Astrocyte of the hippocampus (primary cell): ENCODE results near the gene EXD3.
"Not testable (repeated sequence)": the region's sequence is repeated elsewhere in the genome, so short reads cannot be mapped to it uniquely, and the experiment has no call there.

Experiments
- DNase-seq: peaks from one replicate; pipeline ENCODE4 v3.0.0; 2011; ENCODE audit warnings: low read depth, low spot score

EXD3 gene

DNA sequence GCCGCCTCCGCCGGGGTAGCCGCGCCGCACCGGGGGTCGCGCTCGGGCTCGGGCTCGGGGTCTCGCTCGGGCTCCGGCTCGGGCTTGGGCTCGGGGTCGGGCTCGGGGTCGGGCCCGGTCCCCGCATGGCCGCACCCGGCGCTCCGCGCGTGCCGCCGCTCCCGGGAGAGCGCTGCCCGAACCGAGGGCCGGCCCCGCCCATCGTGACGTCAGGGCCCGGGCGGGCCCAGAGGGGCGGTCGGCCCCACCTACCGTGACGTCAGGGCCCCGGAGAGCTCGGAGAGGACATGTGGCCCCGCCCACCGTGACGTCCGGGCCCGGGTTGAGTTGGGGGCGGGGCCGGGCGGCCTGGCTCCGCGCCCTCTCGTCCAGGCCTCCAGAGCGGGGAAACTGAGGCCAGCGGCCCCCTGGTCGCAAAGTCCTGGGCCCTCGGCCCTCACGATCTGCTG lies 36.2 kb upstream of the EXD3 start, which contains the start of gene NSMF:
Gene NSMF (minus strand): TSS at position 183 of the 449 bp plus-strand sequence. CDS start 232 bp downstream, outside the sequence.
- DNase-seq = peak; percentile 98

DNA sequence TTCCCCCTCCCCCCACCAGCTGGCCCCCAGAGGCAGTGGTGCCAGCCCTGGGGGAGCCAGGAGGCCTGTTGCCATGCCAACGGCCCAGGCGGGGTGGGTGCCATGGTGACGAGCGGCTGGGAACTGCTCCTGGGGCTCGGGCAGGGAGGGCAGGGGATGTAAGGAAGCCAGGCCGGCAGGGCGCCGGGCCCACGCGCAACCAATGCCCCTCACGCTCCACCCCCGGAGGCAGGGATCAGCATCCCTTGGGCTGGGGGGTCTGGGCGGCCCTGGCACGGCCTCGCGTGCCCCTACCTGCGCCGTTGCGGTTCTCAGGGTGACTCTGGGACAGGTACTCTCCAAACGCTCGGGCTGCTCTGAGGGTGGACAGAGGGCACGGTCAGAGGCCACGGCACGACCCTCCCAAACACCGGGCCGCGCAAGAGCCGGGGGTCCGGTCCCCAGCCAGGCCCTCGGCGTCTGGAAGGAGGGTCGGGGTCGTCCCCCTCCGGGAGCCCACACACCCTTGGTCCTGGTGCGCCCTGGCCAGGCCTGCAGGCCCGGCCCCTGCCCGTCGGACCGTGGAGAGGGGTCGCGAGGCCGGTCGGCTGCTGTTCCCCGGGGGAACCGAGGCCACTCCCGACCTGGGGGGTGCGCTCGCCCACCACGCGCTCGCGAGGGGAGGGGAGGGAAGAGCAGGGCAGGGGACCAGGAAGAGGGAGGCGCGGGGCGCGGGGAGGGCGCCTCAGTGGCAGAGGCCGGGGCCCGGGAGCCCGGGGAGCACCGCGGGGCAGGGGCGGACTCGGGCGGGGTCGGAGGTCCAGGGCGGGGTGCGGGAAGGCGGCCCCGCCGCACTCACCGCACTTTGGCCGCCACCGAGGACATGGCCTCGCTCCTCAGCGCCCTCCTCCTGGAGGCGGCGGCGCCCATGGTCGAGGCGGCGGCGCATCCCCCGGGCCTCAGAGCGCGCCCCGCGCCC lies 35.5 kb upstream of the EXD3 start:
- peak; percentile 77 for DNase-seq

DNA sequence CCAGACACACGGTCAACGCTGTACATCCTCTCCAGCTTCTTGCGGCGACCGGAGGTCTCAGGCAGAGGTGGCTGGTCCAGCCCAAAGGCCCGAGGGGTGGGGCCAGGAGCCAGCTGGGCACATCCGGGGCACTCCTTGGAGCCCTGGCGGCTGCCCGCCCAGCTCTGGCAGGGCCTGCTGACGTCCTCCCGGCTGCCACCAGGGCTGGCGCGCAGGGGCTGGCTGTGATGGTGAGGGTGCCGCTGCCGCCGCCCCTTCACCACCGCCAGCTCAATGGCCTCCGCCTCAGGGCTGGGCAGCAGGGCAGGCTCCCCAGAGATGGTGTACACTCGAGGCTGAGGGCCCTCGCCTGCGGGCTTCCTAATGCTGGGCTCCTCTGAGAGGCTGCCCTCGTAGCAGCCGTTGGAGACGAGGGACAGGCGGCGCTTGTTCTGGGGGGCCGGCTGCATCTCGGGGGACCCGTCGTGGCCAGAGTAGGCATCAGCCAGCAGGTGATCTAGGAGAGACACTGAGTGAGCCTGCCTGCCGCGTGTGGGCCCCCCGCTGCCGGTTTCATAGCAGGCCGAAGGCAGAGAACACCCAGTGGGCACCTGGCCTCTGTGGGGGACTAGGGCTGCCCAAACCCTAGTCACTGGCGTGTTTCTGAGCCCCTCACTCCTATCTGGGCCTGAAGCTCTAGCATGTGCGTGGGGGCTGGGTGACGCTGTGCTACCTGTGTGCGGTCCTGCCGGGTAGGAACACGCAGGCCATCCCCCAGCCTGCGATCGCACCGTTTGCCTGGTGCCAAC lies 34.6 kb upstream of the EXD3 start:
- no peak for DNase-seq

DNA sequence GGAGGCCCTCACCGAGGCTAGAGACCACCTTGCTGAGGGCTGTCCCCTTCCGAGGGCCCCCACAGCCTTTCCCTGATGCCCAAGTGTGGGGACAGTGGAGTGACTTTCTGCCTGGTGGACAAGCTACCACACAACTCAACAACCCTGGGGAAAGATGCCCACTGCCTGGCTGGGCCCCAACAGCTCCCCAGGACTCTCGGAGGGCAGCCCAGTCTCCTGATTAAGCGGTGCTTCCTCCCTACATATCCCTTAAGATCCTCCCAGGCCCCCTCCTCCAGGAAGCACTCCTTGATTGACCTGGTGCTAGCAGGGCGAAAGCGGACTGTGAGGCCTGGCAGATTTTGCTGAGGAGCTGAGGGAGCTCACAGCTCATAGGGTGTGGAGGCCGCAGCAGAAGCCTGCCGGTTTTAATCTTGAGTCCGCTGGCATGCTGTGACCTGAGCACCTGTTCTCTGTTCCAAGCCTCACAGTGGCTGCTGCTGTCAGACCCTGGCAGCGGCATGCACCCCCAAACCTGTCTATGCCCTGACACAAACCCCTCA lies 34.0 kb upstream of the EXD3 start:
- no peak for DNase-seq

DNA sequence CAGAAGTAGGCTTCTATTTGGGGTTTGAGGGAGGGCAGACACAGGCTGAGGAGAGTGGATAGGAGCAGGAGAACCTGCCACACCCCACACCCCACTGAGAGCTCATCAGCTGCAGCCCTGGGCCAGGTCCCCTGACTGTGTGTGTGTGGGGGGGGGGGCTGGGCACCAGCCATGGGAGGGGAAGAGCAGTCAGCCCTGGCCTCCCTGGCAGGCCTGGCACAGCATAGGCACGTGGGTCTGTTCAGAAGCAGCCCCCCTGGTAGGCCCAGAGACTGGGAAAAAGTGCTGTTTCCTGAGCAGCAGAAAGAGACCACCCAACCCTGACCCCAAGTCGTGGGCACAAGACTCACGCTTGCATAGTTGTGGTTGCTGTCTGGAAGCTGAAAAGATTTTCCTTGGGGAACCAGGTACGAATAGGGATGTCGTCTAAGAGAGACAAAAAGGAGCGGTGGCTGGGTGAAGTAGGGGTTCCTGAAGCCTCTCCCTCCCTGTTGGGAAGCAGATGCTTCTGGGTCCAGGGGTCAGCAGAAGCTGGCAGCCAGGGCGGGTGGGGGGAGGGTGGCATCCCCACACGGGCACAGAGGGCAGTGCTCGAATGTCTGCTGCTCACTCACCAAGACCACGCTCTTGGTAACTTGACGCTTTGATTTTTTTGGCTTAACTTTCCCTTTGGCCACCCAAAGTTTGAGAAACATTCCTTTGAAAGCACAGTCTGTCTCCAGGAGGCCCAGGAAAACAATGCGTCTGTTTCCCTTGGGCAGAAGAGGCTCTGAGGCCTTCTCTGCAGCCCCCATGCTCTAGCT lies 33.3 kb upstream of the EXD3 start:
- DNase-seq = peak; percentile 90

DNA sequence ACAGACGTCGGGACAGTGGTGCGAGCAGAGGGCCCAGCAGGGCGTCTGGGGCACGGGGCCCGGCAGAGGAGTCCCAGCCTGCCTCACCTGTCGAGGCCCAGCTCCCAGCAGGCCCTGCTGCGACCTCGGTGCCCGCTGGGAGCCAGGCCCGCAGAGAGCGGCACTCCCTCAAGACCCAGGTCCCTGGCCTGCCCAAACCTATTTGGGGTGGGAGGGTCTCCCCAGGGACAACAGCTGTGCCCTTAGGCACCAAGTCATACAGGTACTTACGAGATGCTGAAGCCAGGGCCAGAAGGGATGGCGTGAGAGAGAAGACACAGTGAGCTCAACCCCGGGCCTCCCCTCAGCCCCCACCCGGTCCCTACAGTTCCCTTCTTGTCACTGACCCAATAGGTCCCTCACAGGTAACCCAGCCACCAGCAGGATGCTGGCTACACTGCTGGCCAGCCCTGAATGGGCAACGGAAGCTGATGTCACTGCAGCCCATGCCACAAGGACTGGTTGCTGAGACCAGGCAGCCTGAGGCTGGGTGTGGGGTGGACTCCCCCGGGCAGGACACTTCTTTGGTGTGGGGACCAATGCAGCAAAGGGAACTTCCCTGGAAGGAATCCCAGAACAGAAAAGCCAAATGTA lies 32.5 kb upstream of the EXD3 start:
- DNase-seq = peak; percentile 41

DNA sequence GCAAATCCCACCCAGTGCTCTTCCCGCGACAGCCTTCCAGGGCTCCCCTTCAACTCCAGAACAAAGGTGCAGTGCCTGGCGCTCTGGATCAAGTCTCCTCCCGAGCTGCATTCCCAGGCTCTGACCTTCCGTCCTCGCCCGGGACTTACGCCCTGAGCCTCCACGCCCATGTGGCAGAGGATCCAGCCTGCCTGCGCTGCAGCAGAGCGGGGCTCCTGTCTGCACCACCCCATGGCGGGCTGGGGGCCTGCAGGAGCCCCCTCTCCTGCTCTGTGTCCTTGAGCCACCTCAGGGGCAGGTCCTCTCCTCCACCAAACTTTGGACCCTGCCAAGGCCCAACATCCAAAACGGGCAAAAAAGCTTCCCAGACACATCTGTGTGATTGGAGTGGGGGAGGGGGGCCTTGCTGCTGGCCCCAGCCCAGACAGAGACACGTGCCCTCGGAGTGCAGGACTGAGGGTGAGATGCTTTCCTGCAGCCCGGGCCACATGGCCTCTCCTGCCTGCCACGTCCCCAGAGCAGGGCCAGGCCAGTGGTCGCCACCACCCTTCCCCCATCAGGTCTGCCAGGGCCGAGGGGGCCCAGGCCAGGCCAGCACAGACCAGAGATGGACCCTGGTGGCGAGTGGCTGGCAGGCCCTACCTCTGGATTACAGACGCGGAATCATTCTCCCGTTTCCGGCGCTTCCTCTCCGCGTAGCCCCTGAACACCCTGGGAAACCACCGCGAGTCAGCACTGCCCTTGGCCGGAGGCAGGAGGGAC lies 31.8 kb upstream of the EXD3 start:
- peak; percentile 47 for DNase-seq

DNA sequence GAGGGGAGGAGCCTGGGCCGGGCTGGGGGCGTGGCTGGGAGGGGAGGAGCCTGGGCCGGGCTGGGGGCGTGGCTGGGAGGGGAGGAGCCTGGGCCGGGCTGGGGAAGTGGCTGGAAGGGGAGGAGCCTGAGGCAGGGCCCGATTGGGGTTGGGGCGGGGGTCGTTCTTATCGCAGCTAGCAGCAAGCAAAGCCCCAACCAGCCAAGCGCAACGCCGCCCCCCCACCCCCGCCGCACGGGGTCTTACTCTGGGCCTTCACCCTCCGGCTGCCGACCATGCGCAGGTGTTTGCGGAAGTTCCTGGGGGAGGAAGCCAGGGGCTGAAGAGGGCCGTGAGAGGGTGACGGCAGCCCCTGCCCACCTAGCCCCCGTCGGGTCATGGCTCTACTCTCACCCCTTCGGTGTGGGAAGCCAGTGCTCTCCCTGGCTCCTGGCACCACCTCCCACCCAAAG lies 31.2 kb upstream of the EXD3 start:
- DNase-seq = peak; percentile 41

DNA sequence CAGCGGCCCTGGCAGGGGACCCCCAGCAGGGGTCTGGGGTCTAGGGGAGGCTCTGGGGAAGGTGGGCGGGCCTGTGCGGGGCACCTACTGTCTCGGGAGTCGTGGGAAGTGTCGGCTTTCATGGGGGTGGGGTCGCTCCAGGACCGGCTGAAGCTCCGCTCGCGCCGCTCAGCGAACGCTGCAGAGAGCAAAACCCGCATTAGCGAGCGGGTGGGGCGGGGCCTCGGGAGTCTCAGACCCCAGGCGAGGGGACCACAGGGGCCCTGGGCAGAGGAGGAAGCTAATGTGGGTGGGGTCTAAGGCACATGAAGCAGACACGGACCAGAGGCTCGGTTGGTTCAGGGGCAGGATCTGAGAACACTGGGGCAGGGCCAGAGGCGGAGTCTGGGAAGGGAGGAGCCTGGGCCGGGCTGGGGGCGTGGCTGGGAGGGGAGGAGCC lies 30.7 kb upstream of the EXD3 start:
- peak; percentile 74 for DNase-seq

DNA sequence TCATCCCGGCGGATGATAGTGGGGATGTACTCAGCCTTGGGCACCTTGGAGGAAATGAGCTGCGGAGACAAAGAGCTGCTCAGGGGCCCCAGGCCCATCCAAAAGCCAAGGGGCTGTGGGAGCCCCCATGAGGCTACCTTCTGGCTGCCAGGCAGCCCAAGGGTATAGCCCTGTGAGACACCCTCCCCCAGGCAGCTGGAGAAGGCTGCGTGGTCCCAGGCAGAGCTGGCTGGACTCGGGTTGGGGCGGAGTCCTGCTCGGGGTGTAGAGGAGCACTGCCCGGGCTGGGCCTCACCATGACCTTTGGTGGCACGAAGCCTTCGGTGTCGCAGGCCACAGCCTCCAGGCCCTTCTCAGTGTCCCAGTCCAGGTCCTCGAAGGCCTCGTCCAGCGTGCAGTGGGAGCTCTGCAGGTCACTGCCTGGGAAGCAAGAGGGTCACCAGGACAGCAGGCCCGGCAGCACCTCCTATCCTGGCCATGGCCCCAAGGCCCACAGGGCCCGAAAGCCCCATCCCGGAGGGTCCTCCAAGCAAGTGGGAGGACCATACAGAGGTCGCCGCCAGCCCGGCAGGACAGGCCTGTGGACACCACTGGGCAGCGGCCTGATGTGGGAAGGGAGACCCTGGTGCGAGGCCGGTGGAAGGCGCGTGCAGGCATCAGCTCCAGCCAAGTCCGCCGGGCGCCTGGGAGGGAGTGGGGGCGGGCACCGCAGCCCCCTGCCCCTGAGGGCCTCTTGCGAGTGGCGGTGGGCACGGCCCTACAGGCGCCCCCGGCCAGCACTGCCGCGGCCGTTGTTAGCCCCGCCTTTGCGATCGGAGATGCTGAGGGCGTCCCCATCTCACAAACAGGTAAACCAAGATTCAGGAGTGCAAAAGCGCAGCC lies 30.0 kb upstream of the EXD3 start:
- DNase-seq = no peak

DNA sequence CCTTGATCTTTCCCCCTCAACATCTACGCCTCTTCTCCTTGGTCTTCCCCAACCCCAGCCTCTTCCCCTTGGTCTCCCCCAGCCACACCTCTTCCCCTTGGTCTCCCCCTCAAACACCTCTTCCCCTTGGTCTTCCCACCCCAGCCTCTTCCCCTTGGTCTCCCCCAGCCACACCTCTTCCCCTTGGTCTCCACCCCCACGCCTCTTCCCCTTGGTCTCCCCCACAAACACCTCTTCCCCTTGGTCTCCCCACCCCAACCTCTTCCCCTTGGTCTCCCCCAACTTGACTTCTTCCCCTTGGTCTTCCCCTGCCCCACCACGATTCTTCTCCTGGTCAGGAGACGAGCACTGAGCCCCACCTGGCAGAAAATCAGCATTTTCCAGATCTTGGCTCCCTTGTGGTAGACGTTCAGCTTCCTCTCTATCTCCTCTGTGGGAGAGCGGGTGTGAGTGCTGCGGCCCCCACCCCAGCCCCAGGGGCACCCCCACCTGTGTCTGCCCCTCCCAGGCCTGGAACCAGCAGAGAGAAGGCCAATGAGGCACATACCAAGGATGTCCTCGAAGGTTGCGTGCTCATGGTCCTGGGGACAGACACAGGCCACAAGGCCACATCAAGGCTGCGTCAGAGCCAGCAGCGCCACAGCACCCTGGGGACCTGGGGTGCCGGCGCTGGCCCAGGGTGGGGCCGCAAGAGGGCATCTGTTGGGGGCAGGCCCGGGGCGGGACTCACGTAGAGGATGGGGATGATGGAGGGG lies 29.2 kb upstream of the EXD3 start:
- DNase-seq = no peak

DNA sequence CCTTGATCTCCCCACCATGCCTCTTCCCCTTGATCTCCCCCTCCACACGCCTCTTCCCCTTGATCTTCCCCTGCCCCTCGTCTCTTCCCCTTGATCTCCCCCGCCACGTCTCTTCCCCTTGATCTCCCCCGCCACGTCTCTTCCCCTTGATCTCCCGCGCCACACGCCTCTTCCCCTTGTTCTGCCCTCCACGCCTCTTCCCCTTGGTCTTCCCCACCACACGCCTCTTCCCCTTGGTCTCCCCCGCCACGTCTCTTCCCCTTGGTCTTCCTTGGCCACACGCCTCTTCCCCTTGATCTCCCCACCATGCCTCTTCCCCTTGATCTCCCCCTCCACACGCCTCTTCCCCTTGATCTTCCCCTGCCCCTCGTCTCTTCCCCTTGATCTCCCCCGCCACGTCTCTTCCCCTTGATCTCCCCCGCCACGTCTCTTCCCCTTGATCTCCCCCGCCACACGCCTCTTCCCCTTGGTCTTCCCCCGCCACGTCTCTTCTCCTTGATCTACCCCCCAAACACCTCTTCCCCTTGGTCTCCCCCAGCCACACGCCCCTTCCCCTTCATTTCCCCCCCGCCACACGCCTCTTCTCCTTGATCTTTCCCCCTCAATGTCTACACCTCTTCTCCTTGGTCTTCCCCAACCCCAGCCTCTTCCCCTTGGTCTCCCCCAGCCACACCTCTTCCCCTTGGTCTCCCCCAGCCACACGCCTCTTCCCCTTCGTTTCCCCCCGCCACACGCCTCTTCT lies 28.5 kb upstream of the EXD3 start:
- DNase-seq = not testable (repeated sequence)

DNA sequence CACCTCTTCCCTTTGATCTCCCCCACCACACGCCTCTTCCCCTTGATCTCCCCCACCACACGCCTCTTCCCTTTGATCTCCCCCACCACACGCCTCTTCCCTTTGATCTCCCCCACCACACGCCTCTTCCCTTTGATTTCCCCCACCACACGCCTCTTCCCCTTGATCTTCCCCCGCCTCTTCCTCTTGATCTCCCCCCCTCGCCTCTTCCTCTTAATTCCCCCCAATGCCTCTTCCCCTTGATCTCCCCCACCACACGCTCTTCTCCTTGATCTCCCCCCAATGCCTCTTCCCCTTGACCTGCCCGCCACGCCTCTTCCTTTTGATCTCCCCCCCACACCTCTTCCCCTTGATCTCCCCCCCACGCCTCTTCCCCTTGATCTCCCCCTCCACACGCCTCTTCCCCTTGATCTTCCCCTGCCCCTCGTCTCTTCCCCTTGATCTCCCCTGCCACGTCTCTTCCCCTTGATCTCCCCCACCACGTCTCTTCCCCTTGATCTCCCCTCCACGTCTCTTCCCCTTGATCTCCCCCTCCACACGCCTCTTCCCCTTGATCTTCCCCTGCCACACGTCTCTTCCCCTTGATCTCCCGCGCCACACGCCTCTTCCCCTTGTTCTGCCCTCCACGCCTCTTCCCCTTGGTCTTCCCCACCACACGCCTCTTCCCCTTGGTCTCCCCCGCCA lies 27.7 kb upstream of the EXD3 start:
- not testable (repeated sequence) for DNase-seq

DNA sequence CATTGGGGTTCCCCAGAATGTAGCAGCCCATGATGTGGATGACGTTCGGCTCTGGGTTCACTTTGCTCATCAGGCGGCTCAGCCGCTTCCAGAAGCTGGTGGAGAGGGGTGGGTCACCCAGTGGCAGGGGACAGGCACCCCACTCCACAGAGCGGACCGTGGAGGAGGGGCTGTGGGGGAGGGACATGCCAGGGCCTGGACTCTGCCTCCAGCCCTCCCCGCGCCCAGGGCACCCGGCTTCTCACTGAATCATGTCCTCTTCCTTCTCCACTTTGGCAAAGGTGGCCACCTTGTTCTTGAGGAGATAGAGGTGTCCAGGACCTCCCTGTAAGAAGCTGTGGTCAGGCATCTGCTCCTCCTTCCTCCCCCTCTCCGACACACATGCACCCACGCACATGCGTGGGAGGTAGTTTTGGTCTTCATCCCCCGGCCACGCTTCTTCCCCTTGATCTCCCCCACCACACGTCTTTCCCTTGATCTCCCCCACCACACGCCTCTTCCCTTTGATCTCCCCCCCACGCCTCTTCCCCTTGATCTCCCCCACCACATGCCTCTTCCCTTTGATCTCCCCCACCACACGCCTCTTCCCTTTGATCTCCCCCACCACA lies 27.1 kb upstream of the EXD3 start:
- no peak for DNase-seq

DNA sequence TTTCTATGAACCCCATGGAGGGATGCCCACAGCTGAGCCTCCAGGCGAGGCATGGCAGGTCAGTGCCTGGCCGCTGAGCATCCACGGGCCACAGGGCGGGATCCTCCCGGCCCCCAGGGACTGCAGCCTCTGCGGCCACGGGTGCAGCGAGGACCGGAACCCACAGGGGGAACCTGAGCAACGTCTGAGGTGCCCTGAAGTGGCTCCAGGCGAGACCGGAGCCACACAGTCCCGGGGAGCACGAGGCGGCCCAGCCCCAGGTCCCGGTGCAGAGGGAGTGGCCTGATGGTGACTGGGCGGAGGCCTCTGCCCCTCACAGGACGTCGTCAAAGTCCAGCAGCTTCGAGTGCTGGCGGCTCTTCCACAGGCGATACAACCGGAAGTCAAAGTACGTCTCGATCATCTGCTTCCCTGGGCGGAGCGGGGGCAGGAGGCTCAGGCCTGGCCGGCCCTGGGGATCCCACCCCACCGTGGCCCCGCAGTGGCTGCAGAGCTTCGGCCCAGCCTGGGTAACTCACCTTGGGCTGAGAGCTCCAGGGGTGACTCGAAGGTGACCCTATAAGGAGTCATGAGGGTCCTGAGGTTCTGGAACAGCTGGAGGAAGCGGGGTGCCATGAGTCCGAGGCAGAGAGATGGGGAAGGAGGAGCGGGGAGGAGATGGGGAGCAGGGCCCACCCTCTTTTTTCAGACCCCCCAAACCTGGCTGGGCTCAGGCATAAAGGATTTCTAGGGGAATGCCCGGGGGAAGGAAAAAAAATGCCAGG lies 26.3 kb upstream of the EXD3 start:
- DNase-seq = no peak

DNA sequence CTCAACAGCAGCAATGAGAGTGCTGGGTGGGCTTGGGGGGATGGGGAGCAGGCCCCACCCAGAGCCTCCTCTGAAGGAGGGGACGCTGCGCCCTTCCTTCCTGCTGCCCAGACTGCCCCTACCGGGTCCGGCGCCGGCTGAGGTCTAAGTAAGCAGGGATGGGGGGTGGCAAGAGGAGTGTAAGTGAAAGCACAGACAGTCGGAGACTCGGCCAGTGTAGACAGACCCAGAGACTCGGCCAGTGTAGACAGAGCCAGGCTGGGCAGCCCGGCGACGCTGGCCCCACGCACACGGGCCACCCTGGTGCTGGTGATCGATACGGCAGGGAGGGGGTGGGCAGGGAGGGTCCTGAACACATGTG lies 25.6 kb upstream of the EXD3 start:
- DNase-seq = no peak
